Measurements from ENCODE around the gene BLM.

BLM gene

DNA sequence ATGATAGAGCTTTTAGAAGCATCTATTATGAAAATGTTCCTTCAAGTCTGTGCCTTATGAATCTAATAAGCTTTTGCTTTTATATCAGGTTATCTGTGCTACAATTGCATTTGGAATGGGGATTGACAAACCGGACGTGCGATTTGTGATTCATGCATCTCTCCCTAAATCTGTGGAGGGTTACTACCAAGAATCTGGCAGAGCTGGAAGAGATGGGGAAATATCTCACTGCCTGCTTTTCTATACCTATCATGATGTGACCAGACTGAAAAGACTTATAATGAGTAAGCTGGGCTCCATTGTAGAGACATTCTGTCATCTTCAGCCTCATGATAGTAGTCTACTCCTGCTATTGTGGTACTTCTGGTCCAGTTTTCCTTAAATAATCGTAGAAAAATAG lies 73.4 kb downstream of the BLM start:
- no peak for DNase-seq

DNA sequence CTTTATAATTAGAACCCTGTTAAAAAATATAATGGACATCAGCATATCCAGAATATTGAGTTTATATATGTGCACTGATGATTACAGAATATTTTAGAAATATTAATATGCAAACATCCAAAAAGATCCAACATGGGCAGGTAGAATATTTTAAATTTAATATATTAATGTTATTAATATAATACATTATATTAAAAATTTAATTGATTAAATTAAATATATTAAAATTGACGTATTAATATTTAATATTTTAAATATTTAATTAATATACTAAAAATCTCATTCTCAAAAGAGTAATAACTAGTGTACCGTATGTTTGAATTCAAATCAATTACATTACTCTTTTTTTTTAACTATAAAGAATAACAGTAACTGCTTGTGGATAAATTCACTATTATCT lies 77.4 kb downstream of the BLM start:
- DNase-seq: no peak

DNA sequence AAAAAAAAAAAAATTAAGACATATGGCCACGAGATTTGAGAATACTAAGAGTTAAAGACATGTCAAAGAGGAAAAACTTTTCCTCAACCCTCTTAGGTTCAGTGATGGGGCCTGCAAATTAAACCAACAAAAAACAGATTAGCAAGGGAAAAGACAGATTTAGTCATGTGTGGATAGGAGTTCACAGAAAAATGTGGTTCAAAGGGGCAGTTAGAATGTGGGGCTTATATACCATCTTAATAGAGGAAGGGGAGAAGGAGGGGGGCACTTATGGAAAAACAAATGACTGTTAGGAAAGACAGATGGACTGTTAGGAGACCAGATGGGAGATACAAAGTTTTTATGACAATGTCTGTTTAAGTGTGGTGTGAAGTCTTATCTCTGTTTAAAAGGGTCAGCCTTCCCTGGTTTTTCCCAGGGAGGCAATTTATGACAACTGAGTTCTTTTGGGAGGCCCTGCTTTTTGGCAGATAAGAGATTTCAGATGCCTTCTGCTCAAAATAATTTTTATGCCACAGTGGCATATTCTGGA lies 82.6 kb downstream of the BLM start:
- DNase-seq: no peak

DNA sequence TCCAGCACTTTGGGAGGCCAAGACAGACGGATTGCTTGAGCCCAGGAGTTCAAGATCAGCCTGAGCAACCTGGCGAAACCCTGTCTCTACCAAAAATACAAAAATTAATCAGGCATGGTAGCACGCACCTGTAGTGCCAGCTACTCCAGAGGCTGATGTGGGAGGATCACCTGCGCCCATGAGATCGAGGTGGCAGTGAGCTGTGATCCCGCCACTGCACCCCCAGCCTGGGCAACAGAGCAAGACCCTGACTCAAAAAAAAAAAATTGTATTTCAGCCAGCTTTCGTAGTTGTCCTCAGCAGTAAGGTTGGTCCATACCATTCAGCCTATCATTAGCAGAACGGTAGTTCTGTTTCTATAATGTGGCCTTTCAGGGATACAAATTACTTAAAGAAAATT lies 84.7 kb downstream of the BLM start:
- no peak for DNase-seq

DNA sequence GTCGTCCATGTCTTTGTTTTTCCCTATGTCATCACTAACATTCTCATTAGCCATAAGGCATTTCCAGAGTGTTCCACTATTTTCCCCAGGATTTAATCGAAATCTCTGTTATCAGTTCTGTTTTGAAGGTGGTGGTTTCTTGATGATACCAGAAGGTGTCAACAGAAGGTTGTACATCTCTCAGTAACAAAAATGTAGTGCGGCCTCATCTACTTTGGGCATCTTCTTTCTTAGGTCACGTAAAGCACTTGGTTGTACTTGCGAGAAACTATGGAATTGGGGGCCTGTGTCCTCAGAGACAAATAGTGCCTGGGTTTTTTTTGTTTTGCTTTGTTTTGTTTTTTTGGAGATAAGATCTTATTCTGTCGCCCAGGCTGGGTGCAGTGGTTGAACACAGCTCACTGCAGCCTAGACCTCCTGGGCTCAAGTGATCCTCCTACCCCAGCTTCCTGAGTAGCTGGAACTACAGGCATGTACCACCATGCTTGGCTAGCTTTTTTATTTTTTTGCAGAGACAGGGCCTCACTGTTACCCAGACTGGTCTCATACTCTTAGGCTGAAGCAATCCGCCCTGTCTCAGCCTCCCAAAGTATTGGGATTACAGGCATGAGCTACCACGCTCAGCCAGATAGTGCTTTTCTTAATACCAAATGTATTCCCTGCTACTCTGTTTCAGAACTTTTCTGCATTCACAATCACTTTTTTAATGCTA lies 90.1 kb downstream of the BLM start:
- no peak for DNase-seq

DNA sequence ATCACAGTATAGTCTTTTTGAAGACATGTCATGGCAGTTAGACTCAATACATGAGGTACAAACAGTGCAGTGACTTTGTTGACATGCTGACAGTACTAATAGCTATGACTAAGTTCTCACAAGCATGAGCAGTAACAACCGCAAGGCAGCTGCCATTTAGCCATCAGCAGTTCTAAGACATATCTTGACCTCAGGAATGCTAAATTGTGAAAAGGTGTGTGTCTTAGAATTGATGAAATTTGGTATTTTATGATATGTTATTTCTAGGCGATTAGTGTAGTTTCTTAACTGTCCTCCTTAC lies 90.6 kb downstream of the BLM start:
- DNase-seq: no peak

DNA sequence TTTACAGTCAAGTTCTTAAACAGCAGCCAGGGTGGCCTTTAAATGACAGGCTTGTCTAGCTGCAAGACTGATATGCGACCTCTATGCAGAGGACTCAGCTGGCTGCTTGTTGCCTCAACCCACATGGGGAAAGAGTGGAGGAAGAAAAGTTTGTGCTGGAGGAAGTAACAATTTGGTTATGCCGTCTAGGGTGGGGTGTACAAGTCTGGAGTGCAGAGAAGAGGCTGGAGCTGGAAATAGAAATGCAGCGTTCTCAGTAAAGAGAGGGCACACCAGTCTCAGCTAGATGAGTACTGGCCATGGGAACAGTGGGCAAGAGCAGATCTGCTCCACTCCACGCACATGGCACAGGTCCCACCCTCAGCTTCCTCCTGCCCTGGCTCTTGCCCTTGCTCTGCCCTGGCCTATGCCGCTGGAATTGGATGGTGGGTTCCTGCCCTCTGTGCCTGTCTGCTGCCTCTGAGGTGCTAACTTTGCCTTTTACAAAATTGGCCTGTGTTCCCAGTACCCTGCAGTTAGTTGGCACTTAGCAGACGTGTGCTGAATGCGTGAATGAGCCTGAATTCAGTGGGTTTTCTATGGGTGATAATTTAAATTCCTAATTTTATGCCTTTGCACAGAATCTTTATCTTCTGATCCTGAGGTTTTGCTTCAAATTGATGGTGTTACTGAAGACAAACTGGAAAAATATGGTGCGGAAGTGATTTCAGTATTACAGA lies 91.5 kb downstream of the BLM start:
- no peak for DNase-seq

DNA sequence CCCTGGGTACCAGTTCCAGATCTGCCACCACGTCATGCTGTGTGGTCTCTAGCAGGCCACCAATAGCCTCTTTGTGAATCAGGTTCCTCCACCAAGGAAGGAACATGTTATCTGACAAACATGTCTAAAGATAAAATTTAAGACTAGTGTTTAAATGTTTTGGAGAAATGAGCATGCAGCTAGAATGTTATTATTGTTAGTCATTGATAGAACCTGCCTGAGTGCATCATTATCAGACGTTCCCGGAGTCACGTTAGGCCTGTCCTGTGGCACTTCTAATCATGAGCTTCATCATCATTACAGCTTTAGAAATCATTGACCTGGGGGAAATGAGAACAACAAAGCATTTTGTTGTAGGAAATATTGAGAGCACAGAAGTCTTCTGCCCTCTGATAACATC lies 92.4 kb downstream of the BLM start:
- no peak for DNase-seq

DNA sequence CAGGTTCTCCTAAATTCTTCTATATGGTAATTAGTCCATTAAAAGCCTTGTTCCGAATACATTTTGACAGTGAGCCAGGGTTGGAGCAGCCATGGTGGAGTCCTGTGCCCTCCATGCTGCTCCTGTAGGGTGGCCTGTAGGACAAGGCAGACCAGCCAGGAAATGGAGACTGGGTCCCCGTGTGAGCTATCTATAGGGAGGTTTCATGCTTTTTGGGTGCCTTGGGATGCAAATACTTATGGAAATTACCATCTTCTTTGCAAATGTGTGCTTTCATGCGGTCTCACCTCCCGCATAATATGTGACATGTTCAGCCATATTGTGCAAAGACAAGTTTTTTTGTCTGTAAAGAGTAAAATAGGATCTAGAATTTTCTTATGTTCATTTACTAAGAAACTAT lies 93.2 kb downstream of the BLM start:
- DNase-seq: no peak

DNA sequence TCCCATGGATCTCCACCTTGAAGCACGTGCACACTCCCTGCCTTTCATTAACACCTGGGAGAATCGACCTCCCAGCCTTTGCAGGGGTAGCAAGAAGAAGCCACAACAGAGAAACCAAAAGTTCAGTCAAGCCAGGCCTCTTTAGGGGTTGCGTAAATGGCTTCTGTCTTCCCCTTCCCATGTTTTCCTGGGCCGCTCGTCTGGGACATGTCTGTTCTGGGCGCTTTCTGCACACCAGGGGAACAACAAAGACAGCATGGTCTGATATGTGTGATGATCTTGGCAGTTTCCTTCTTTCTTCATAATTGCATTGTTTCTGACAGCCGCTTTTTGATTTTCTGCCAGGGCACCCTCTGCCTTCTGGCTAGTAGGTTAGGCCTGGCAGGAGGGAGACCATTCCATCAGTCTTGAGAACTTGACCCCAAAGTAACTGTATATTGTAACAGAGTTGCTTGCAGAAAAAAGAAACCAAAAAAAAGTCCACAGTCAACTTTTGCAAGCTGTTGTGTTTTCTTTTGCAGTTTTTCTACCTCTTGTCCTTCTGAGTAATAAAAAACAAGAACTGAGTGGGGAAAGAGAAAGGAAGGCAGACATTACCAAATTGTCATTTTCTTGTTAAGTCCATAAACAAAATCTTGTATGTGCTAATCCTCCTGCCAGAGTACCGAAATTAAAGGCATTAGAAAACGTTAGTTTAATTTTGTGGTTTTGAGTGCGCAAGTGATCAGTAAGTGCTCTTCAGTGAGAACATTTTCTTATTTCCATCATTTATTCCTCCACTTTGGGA lies 95.2 kb downstream of the BLM start:
- DNase-seq: no peak

DNA sequence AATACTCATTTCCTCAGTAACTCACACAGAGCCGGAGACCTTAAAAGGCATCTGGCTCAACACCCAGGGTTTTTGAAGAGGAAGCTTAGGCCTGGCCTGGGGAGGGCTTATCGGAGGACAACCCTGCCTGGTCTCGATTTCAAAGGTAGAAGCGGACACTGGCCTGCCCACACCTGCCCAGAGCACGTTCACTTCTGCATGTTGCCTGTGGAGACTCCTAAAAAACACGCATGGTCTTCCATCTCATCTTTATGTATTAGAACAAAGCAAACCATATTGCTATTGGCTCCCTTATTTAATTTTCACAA lies 95.8 kb downstream of the BLM start:
- DNase-seq: no peak

DNA sequence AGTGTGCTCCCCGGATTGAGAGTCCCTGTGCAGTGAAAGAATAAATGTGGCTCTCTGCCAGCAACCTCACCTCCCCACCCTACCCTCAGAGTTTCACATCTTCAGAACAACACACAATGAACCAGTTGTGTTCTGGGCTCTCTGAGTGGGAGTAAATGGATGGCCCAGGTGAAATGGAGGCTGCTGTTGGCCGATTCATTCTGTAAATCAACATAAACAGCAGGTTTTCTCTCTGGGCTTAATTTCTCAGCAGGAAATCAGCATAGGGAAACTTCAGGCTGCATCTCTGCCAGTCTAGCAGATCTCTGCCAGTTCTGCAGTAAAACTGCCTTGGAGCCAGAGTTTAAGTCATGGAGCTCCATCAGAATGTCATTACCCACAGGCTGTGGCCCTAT lies 96.6 kb downstream of the BLM start:
- DNase-seq: no peak

DNA sequence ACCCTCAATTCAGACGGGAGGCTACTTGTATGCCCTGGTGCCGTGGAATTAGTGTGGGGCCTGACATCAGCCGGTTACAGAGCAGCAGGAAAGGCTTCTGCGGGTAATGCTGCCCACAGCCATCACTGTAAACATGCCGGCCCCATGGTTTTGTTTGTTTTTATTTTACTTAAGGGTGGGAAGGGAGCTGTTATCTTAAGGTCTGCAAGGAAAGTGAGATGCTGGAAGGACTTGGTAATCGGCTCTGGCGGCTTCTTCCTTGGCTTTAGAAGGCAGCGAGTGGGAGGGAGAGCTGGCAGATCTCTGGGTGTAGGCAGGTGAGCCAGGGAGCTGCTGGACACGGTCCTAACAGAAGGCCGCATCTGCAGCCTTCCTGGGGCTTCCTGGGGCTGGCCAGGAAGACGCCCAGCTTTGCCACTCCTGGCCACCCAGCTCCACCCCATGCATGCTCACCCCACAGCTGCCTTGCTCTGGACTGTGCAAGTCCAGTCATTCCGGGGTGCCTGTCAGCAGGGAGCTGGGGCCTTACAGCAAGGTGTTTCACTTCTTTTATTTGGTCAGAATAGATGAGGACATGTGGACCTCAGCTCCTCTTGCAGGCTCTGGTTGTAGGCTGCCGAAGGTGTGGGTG lies 97.2 kb downstream of the BLM start:
- DNase-seq: no peak

DNA sequence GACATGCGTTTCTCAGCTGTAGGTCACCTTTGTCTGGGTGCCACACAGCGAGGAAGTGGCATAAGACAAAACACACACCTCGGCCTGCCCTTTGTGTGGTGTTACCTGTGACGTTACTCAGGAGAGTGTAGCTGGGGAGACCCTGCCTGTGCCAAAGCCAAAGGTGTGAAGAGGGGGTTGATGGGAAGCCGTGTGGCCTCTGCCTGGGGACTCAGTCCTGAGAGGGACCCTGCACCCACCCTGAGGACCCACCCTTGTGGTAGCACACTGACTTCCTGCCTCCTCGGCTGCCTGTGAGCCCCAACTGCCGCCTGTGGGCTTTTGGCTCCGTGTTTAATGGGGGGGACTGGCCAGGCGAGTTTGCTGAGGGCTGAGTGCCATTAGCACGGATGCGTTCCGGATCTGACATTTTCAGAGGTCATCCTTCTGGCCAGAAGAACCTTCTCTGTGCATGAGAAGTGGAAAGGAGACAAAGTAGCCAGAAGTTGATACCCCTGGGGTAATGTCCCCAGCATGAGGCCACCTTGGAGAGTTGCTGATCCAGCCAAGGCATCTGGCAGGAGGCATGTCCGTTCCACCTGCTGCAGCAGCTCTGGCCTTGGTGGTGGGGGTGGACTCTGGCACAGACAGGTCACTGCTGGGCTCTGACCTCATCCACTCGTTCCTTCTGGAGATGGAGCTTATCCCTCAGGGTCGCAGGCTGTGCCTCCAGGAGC lies 99.4 kb downstream of the BLM start:
- DNase-seq: no peak

DNA sequence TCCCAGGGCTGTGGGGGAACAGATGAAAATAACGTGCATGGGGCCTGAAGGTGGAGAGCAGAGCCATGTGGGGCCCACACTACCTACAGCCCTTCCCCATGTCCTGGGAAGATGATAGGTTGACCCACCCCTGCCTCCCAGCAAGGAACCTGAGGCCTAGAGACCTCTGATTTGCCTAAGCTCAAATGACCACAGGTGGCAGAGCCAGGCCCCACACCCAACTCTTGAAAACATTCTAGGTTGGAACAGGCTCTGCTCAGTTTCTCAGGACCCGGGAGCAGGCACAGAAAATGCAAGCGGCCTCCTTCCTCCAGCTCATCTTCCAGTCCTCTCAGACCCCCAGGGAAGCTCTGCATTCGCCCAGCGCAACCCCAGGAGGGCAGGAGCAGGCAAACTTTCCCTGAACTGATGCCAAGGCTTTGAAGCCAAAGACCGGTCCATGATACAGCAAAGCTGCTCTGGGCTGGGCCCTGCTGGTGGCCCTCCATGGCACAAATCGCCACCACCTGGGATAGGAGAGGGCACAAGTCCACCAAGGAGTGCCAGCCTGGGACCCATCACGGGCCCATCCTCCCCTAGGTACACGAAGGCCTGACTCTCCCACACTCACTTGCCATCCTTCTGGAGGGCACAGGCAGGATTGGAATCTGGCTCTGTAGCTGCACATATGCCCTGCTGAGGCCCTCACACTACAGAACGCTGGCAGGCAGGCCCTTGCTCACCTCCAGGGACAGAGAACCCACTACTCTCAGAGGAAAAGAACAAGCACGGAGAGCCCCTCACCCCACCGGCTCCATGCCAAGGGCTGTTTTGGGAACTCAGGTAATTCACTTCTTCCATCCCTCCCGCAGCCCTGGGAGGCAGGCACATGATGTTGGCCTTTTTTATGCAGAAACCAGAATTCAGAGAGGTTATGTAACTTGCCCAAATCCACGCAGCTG lies 100.2 kb downstream of the BLM start:
- no peak for DNase-seq

DNA sequence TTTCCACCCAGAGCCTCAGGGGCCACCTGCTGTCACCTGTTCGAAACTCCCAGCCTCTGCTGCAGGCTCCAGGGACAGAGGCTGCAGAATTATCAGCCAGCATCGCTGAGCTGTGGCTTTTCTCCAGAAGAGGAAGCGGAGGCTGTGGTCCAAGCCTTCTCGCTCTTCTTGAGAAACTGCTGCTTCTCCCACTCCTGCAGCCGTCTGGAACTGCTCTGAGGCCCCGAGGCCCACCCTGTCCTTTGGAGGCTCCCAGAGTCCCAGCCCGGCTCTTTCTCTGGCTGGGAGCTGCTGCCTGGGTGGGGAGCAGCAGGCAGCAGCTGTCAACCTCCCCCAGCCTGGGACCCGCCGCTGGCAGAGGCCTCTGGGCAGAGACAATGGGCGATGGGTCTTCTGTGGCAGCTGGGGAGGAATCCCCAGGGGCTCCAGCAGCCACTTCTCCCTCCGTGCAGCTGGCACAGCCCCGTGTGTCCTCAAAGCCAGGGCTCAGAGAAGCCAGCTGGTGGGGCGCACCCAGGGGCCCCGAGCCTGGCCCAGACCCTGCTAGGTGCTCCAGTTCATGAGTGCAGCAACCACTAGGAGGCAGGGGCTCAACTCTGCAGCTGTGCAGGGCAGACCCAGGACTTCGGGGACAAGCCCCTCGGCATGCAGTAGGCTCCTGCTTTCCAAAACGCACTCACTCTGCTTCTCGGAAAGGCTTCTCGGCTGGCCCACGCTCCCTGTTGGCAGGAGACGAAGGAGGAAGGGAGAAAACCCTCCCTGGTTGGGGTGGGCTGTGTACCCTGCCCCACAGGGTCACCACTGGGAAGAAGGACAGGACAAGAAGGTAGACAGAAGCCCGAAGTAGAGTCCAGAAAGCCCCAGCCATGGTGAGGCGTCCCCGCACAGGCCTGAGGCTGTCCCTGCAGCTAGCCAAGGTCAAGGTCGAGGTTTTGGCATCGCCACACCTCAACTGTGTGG lies 101.4 kb downstream of the BLM start:
- DNase-seq: no peak

DNA sequence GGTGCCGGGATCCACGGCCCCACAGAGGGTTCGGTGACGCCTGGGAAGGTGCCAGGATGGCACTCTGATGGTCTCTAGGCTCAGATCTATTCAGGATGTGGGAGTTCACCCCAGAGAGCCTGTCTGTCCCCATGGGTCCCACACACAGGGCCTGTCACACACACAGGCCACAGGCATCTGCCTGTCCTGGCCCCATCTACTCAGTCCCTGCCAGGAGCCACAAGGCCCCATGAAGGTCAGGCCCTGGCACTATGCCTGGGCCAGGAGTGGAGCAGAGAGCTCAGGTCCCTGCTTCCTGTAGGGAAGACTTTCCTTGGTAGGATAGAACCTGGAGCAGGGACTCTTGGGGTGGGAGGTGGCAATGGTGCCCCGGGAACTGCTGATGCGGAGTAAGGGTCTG lies 102.2 kb downstream of the BLM start:
- no peak for DNase-seq

DNA sequence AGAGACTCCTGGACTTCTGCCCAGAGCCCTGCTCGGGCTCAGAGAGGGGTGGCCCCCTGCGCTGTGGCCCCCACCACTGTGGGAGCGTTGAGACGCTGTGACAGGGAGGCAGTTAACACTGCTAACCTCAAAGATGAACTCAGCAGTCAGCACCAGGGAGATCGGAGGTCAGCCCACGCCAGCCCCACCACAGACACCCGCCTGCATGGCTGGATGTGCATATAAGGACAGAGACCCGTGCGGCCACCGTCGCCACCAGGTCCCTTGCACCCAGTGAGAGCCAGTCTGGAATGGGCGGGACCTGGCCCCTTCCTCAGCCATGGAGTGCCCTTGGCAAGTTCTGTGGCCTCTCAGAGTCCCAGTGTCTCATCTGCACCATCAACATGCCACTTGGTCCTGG lies 102.7 kb downstream of the BLM start:
- DNase-seq: no peak

DNA sequence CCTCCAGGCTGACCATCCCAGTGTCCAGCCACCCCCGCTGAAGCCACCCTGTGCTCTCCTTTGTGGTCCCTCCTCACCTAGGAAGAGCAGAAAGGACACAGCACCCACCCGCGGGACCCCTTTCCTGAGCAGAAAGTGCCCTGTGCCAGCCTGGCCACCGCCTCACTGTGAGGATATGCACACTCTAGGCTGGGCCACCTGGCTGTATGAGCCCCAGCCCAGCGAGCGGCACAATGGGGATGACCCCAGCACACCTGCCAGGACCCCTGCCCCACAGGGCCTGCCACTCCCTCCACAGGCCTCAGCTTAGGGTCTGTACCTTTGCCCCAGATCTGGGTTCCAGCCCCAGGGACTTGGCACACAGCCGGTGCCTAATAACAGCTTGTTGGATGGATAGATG lies 103.3 kb downstream of the BLM start:
- no peak for DNase-seq

DNA sequence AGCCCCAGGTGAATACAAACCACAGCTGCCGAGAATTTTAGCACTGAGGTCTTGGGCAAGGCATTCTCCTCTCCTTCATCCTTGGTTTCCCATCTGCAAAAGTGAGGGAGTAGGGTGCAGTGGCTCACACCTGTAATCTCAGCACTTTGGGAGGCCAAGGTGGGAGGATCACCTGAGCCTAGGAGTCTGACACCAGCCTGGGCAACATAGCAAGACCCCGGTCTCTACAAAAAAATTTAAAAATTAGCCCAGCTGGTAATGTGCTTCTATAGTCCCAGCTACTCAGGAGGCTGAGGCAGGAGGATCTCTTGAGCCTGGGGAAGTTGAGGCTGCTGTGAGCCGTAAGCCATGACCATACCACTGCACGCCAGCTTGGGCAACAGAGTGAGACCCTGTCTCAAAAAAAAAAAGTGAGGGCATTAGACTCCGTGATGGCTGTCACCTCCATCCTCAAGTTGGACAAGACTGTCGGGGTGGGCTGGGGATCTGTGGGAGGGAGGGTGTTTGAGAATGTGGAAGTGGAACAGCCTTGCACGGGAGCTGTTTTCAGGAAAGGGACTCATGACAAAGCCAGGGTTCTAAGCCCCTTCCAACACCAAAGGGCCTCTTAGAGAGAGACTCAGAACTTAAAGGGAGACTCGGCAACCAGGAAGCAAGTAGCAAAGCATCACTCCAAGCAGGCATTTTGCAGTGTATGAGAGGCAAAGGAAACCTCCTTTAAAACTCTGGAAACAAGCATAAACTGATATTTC lies 105.2 kb downstream of the BLM start:
- no peak for DNase-seq

All from NCI-H1048 (cell line).